NT2/D1 (cell line): ENCODE measurements around the gene RING1.

Experiments
- YY1 ChIP-seq: IDR thresholded peaks from 2 replicates; pipeline ENCODE4 v1.6.1; 2011; ENCODE audit not compliant: insufficient read length, insufficient read depth
- ZNF274 ChIP-seq: IDR thresholded peaks from 2 replicates; pipeline ENCODE4 v1.6.1; 2011; ENCODE audit warnings: mild to moderate bottlenecking, low read depth, low read length

DNA sequence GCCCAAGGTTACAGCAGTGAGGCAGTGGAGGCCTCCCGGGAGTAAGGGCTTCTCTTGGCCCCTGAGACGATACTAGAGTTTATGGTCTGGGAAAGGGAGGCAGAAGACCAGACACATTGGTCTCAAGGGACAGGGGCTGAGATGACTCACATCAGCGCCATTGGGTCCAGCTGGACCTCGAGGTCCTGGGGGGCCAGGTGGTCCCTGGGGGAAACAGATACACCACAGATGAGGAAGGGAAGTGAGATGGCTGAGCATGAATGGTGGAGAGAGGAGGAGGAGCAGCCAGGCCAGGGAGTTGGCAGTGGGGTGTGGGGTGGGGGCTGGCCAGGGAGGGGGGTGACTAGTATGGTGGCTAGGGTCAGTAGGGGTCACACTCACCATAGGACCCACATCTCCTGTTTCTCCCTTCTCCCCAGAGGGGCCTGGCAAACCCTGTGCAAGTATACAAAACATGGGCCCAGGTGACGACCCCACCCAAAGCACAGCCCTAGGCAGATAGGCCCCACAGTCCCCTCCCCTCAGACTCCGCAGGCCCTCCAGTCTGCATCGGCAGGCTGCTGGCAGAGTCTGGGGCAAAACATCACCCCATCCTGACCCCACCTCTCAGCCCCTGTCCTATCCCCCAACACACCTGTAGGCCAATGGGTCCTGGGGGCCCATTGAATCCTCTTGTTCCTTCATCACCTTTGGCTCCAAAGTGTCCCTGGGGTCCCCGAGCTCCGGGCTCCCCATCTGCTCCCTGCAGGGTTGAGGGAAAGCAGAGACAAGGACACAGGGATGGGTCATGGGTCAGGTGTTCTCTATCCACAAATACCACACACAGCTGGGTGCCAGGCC is 37.9 kb upstream of the RING1 start:
- TF ChIP-seq YY1 (no peak), ZNF274 (no peak)
